ENCODE data around the gene SARS1. TPM values are rescaled to one million over a fixed set of nuclear protein-coding genes. Genes with fewer than 3 reads are reported as not detected.

The SARS1 gene
- total RNA-seq, 4 donors from 2014 or later: 102 to 137 (median 122) TPM

DNA sequence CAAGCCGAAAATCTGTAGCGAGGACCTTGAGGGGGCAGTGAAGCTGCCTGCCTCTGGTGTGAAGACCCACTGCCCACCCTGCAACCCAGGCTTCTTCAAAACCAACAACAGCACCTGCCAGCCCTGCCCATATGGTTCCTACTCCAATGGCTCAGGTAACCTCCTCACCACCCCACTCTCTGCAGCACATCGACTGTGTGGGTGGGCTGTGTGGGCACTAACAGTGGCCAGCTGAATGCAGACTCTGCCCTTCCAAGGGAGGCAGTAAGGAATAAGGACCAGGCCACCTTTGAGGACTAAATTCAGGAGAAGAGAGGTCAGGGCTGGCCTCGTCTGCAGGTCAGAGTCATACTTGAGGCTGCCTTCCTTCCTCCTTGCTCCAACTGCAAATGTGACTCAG, 25.5 kb upstream of the SARS1 start:
- TF ChIP-seq, protein P1, sequence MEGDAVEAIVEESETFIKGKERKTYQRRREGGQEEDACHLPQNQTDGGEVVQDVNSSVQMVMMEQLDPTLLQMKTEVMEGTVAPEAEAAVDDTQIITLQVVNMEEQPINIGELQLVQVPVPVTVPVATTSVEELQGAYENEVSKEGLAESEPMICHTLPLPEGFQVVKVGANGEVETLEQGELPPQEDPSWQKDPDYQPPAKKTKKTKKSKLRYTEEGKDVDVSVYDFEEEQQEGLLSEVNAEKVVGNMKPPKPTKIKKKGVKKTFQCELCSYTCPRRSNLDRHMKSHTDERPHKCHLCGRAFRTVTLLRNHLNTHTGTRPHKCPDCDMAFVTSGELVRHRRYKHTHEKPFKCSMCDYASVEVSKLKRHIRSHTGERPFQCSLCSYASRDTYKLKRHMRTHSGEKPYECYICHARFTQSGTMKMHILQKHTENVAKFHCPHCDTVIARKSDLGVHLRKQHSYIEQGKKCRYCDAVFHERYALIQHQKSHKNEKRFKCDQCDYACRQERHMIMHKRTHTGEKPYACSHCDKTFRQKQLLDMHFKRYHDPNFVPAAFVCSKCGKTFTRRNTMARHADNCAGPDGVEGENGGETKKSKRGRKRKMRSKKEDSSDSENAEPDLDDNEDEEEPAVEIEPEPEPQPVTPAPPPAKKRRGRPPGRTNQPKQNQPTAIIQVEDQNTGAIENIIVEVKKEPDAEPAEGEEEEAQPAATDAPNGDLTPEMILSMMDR (IDR thresholded peaks at IDR 0.05; ENCODE audit: low read depth): no peak

DNA sequence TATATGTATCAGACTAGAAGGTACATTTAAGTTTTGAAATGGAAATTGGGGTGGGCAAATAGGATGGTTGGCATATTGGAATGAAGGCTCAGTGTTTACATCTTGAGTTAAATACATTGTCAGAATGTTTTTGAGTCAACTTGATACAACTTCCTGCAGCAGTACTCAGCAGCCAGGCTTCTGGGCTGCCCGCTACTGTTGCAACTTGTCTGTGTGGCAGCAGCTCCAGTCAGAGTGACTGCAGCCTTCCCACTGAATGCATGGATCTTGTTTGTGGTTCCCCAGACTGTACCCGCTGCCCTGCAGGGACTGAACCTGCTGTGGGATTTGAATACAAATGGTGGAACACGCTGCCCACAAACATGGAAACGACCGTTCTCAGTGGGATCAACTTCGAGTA, 24.9 kb upstream of the SARS1 start:
- TF ChIP-seq, protein P1 (IDR thresholded peaks at IDR 0.05; ENCODE audit: low read depth): no peak

DNA sequence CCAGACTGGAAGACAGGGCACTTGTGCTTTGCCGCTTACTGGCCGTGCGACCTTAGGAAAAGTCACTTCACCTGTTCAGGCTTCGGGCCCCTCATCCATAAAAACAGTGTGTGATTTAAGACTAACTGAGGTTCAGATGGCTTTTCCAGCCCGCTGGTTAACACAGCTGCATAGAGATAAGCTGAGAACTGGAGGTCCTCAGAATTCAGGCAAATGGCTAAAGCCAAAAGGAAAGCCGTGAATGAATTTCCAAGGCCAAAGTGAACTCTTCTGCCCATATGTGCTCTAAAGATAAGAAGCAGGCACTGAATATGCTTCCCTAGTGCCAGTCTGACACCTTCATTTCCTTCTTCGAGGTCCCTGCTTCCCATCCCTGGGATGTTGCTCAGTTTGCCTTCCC, 23.5 kb upstream of the SARS1 start:
- TF ChIP-seq, protein P1 (IDR thresholded peaks at IDR 0.05; ENCODE audit: low read depth): no peak

DNA sequence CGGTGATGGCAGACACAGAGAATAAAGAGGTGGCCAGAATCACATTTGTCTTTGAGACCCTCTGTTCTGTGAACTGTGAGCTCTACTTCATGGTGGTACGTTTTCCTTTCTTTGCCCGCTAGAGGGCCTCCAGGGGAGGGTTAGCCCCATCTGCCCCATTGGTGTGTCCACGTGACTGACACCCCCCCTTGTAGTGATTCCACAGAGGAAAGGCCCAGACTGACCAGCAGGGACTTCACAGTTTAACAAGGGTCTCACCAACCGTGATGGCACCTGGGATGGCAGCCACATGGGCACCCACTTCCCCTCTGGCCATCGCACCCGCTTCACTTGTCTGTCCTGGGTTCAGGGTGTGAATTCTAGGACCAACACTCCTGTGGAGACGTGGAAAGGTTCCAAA, 22.3 kb upstream of the SARS1 start:
- TF ChIP-seq, protein P1 (IDR thresholded peaks at IDR 0.05; ENCODE audit: low read depth): no peak

DNA sequence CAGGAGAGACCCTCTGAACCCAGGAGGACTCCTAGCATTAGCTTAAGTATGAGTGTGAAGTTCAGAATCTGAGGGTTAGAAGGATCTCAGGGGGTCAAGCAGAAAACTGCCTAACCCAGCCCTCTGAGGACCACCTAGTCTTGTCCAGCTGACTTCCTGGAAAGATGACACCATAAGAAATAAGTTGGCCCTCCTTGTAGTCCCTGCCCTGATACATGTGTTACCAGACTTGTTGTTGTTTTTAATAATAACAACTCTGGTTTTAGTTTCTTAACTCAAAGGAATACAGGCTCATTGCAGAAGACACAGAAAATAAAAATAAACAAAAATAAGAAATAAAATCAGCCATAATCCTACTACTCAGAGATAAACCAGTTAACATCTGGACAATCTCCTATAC, 21.8 kb upstream of the SARS1 start:
- TF ChIP-seq, protein P1 (IDR thresholded peaks at IDR 0.05; ENCODE audit: low read depth): no peak

DNA sequence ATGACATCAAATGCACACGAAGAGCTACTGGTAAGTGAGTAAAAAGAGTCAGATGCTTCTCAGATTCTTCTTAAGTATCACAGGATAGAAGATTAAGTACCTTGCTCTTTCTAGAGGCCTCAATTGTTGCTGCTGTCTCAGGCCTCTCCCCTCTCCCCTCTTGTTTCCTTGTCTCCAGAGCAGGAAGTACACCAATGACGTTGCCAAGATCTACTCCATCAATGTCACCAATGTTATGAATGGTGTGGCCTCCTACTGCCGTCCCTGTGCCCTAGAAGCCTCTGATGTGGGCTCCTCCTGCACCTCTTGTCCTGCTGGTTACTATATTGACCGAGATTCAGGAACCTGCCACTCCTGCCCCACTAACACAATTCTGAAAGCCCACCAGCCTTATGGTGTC, 21.3 kb upstream of the SARS1 start:
- TF ChIP-seq, protein P1 (IDR thresholded peaks at IDR 0.05; ENCODE audit: low read depth): no peak

DNA sequence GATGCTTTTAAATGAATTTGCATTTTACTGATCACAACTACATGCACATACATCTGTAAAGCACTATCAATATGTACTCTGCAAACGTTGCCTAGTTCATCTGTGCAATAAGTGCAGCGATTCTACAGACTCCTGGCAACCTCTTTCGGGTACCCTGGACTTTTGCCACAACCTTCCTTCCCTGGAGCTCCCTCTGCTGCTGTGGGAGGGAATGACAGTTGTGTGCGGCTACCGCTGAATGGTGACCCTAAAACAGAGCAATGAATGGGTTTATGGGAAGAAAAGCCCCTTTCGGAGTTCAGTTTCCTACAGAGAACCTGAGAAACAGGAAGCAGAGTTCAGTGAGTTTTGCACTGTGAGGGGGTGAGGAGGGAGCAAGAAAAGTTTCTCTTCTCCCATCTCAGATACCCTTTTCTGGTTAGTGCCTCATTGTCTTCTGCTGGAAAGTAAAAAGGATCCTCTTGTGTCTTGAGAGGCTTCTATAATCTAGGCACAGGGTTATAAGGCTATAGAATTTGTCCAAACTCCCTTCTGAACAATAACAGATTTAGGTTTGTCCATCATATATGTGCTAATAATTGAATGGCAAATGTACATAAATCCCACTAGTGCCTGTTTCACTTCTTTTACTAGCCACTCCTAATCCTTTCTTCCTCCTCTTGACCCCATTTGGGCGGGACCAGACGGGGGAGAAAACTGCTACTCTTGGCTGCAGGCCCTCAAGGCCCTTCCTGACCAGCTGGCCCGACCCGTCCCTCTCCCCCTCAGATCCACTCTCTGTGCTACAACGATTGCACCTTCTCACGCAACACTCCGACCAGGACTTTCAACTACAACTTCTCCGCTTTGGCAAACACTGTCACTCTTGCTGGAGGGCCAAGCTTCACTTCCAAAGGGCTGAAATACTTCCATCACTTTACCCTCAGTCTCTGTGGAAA, 19.8 kb upstream of the SARS1 start:
- TF ChIP-seq, protein P1 (IDR thresholded peaks at IDR 0.05; ENCODE audit: low read depth): no peak
